OCI-LY3 (cell line): ENCODE measurements around the gene THAP2.
A peak's percentile ranks its signal among the peaks of the same experiment; 100 is the strongest.

ENCODE experiments used
- H2AFZ ChIP-seq: fragments of 200-600, 300-600 bp; shearing (Covaris generic); 2 replicates; pipeline ENCODE4 v1.6.0; 2014; ENCODE audit warnings: antibody characterized with exemption, low read depth, low read length
- H3K27ac ChIP-seq: fragments of 200-600, 300-600 bp; sonication (generic); 2 replicates; pipeline ENCODE4 v1.5.1; 2014; ENCODE audit warnings: mild to moderate bottlenecking, low read length, moderate library complexity, mixed read lengths
- H3K27me3 ChIP-seq: fragments of 200-600, 300-600 bp; sonication (generic); 2 replicates; pipeline ENCODE4 v1.6.1; 2014; ENCODE audit warnings: low read depth, low read length, mixed read lengths
- H3K36me3 ChIP-seq: fragments of 200-600, 300-600 bp; sonication (generic); replicated peaks from 2 replicates; pipeline ENCODE3; 2014; ENCODE audit warnings: low read depth, low read length, mixed read lengths
- H3K4me1 ChIP-seq: fragments of 300-600, 200-600 bp; sonication (generic); 2 replicates; pipeline ENCODE4 v1.6.1; 2014; ENCODE audit warnings: low read length, mixed read lengths
- H3K4me2 ChIP-seq: fragments of 200-600, 300-600 bp; sonication (generic); 2 replicates; pipeline ENCODE4 v1.6.1; 2014; ENCODE audit warnings: low read length, mixed read lengths
- H3K4me3 ChIP-seq: fragments of 300-600, 200-600 bp; sonication (generic); 2 replicates; pipeline ENCODE4 v1.5.1; 2014; ENCODE audit warnings: antibody characterized with exemption, mild to moderate bottlenecking, low read length, moderate library complexity
- H3K79me2 ChIP-seq: fragments of 300-600, 200-600 bp; shearing (Covaris generic); 2 replicates; pipeline ENCODE4 v1.6.1; 2014; ENCODE audit warnings: mild to moderate bottlenecking, low read length, mixed read lengths
- H3K9ac ChIP-seq: fragments of 300-600, 200-600 bp; shearing (Covaris generic); 2 replicates; pipeline ENCODE4 v1.6.0; 2014; ENCODE audit warnings: mild to moderate bottlenecking, low read length, moderate library complexity
- H3K9me3 ChIP-seq: fragments of 200-600, 300-600 bp; shearing (Covaris generic); 2 replicates; pipeline ENCODE4 v1.6.1; 2014; ENCODE audit warnings: low read length, mixed read lengths; ENCODE audit not compliant: insufficient read depth
- H4K20me1 ChIP-seq: fragments of 200-600, 300-600 bp; sonication (generic); 2 replicates; pipeline ENCODE4 v1.6.1; 2016; ENCODE audit warnings: low read length, mixed read lengths; ENCODE audit not compliant: insufficient read depth
- CTCF ChIP-seq: fragments of 200-600, 300-600 bp; sonication (generic); IDR thresholded peaks from 2 replicates; pipeline ENCODE4 v1.5.1; 2014; ENCODE audit warnings: antibody characterized with exemption, low read length, low read depth
- EZH2phosphoT487 ChIP-seq: fragments of 200-600 bp; shearing (Covaris generic); IDR thresholded peaks from 2 replicates; pipeline ENCODE4 v1.6.1; 2018; ENCODE audit warnings: antibody characterized with exemption, mixed run types, low read depth

THAP2 gene

GRCh38 chr12:71664411-71665089, 449 bp downstream of the THAP2 start:
- Histone ChIP-seq H4K20me1 (peaks cover 14% of the 10 kb centered on the region), H3K4me2 (peak overlapping the region; percentile 91), H3K79me2 (peaks cover 63% of the 10 kb centered on the region), H3K27ac (peak overlapping the region; percentile 91), H3K9me3 (no peaks in the 10 kb centered on the region), H3K4me1 (peaks cover 17% of the 10 kb centered on the region), H3K36me3 (peaks cover 16% of the 10 kb centered on the region), H3K4me3 (peak overlapping the region; percentile 92), H2AFZ (peak overlapping the region; percentile 80), H3K9ac (peak overlapping the region; percentile 95), H3K27me3 (no peaks in the 10 kb centered on the region)
- no peak for TF ChIP-seq EZH2phosphoT487
- TF ChIP-seq CTCF = no peak

- H3K4me3 ChIP-seq = peak overlapping the region; percentile 92
- H3K27me3 ChIP-seq = no peaks in the 10 kb centered on the region
- TF ChIP-seq CTCF (no peak), EZH2phosphoT487 (no peak)
- H4K20me1 ChIP-seq = peaks cover 14% of the 10 kb centered on the region
- H3K27ac ChIP-seq = peak overlapping the region; percentile 91
- peaks cover 17% of the 10 kb centered on the region for H3K4me1 ChIP-seq
- 0 out of 2 replicates have a peak overlapping the region, but pooled peaks have one; percentile 80 for H2AFZ ChIP-seq
- H3K9me3 ChIP-seq = no peaks in the 10 kb centered on the region
- peak overlapping the region; percentile 91 for H3K4me2 ChIP-seq
- H3K9ac ChIP-seq = peak overlapping the region; percentile 95
- peaks cover 11% of the 10 kb centered on the region for H3K36me3 ChIP-seq
- H3K79me2 ChIP-seq = peaks cover 58% of the 10 kb centered on the region
Measured at GRCh38 chr12:71665090-71665463, 976 bp downstream of the THAP2 start.

- Histone ChIP-seq H2AFZ (no peak overlapping the region), H3K4me2 (no peak overlapping the region), H3K79me2 (peaks cover 46% of the 10 kb centered on the region), H3K9ac (no peak overlapping the region), H4K20me1 (peaks cover 14% of the 10 kb centered on the region), H3K27ac (no peak overlapping the region), H3K4me3 (no peak overlapping the region), H3K9me3 (no peaks in the 10 kb centered on the region), H3K36me3 (peaks cover 6% of the 10 kb centered on the region), H3K4me1 (peaks cover 17% of the 10 kb centered on the region), H3K27me3 (no peaks in the 10 kb centered on the region)
- TF ChIP-seq EZH2phosphoT487 = no peak
- TF ChIP-seq CTCF = no peak
Measured at GRCh38 chr12:71666259-71666658, 2.2 kb downstream of the THAP2 start.

GRCh38 chr12:71671311-71671710, 7.2 kb downstream of the THAP2 start:
- TF ChIP-seq CTCF = no peak
- TF ChIP-seq EZH2phosphoT487 = no peak
- no peaks in the 10 kb centered on the region for H3K27me3 ChIP-seq

More at GRCh38 chr12:71671311-71671710, 7.2 kb downstream of the THAP2 start:
- Histone ChIP-seq H3K4me1 (no peaks in the 10 kb centered on the region), H3K4me2 (no peak overlapping the region), H3K36me3 (no peaks in the 10 kb centered on the region), H3K9me3 (no peaks in the 10 kb centered on the region), H3K9ac (no peak overlapping the region), H3K27ac (no peak overlapping the region), H3K79me2 (peaks cover under 1% of the 10 kb centered on the region; the same call in 1 of the 2 replicates), H2AFZ (no peak overlapping the region), H3K4me3 (no peak overlapping the region), H4K20me1 (no peaks in the 10 kb centered on the region)
